Cardiac muscle cell (in vitro differentiated cells and primary cell): ENCODE results near the gene PRKAR1B. TPM values are rescaled to one million over a fixed set of nuclear protein-coding genes. Genes with fewer than 3 reads are reported as not detected.

Experiments used
- DNase-seq, 2 donors: peaks; one replicate each; pipeline versions ENCODE4 v3.0.0 to v3.0.0-alpha.2; 2010 to 2017; ENCODE audit warnings: low read depth in 1 of 2, low spot score in 1 of 2
- H3K27ac ChIP-seq: fragments of 200-600 bp; sonication (generic); 2 replicates; pipeline ENCODE4 v1.5.1; 2016
- H3K27me3 ChIP-seq: fragments of 200-600 bp; sonication (generic); 2 replicates; pipeline ENCODE4 v1.6.0; 2016; ENCODE audit warnings: control low read depth
- H3K36me3 ChIP-seq: fragments of 200-600 bp; sonication (generic); 2 replicates; pipeline ENCODE4 v1.5.1; 2016; ENCODE audit warnings: control low read depth
- H3K4me1 ChIP-seq: fragments of 200-600 bp; sonication (generic); 2 replicates; pipeline ENCODE4 v1.8.1; 2017; ENCODE audit warnings: low read depth, mild to moderate bottlenecking, mixed run types
- H3K4me3 ChIP-seq: fragments of 200-600 bp; sonication (generic); 2 replicates; pipeline ENCODE4 v1.5.1; 2016; ENCODE audit warnings: mild to moderate bottlenecking
- H3K9me3 ChIP-seq: fragments of 200-600 bp; sonication (generic); 2 replicates; pipeline ENCODE4 v1.5.1; 2017; ENCODE audit warnings: low read depth, mild to moderate bottlenecking, control low read depth
- CTCF ChIP-seq: IDR thresholded peaks from 2 replicates; pipeline ENCODE4 v1.5.1; 2012; ENCODE audit warnings: low read depth, mild to moderate bottlenecking, low read length
- polyA plus RNA-seq: library from polyadenylated mRNA; unstranded; fragments of >200 nt; fragmentation: Nextera tagmentation; extraction: Ambion mirVana; gene quantifications from 2 replicates; pipeline ENCODE4 v1.2.1, GENCODE V29; 2016
- total RNA-seq: library from RNA; depleted of rRNA; stranded (reverse); fragments of >200 nt; gene quantifications from 2 replicates; pipeline ENCODE4 v1.2.3, GENCODE V29; 2016

The PRKAR1B gene
- total and polyA plus RNA-seq, 2 experiments from 2014 or later: 32.8 to 40.2 TPM

- Histone ChIP-seq H3K27ac (no peak overlapping the region), H3K27me3 (no peaks in the 10 kb centered on the region), H3K4me3 (no peak overlapping the region), H3K4me1 (no peaks in the 10 kb centered on the region), H3K36me3 (no peaks in the 10 kb centered on the region), H3K9me3 (no peaks in the 10 kb centered on the region)
- no peak for DNase-seq
- no peak for TF ChIP-seq CTCF
These were observed 164.8 kb downstream of the PRKAR1B start for GRCh38 chr7:562374-562675.

GRCh38 chr7:561631-562373 lies 165.3 kb downstream of the PRKAR1B start:
- no peak for TF ChIP-seq CTCF
- Histone ChIP-seq H3K4me3 (no peak overlapping the region), H3K4me1 (no peaks in the 10 kb centered on the region), H3K27me3 (no peaks in the 10 kb centered on the region), H3K36me3 (no peaks in the 10 kb centered on the region), H3K27ac (no peak overlapping the region), H3K9me3 (no peaks in the 10 kb centered on the region)
- no peak for DNase-seq

GRCh38 chr7:560966-561630 lies 166.0 kb downstream of the PRKAR1B start:
- DNase-seq: no peak
- Histone ChIP-seq H3K9me3 (no peaks in the 10 kb centered on the region), H3K4me3 (no peak overlapping the region), H3K36me3 (no peaks in the 10 kb centered on the region), H3K27me3 (no peaks in the 10 kb centered on the region), H3K27ac (no peak overlapping the region), H3K4me1 (no peaks in the 10 kb centered on the region)
- no peak for TF ChIP-seq CTCF

GRCh38 chr7:559396-559705 lies 167.7 kb downstream of the PRKAR1B start:
- H3K4me1 ChIP-seq: no peaks in the 10 kb centered on the region

GRCh38 chr7:557558-557881 lies 169.6 kb downstream of the PRKAR1B start:
- Histone ChIP-seq H3K9me3 (no peaks in the 10 kb centered on the region), H3K27ac (no peak overlapping the region), H3K4me1 (no peaks in the 10 kb centered on the region), H3K36me3 (no peaks in the 10 kb centered on the region), H3K4me3 (no peak overlapping the region), H3K27me3 (no peaks in the 10 kb centered on the region)
- DNase-seq: peak in 1 of 2 donors; percentile 28
- TF ChIP-seq CTCF: no peak

More at GRCh38 chr7:559396-559705, 167.7 kb downstream of the PRKAR1B start:
- Histone ChIP-seq H3K27me3 (no peaks in the 10 kb centered on the region), H3K36me3 (no peaks in the 10 kb centered on the region), H3K4me3 (no peak overlapping the region), H3K9me3 (no peaks in the 10 kb centered on the region), H3K27ac (no peak overlapping the region)
- no peak for TF ChIP-seq CTCF
- no peak for DNase-seq
